Suprapubic skin (tissue), 4 donors: Measurements from ENCODE around the gene ZNF593. TPM values are rescaled to one million over a fixed set of nuclear protein-coding genes. Genes with fewer than 3 reads are reported as not detected.

ENCODE experiments used
- DNase-seq, 2 donors: peaks; one replicate each; pipeline ENCODE4 v3.0.0-alpha.2; 2019; ENCODE audit warnings: low spot score in 2 of 2
- H3K27ac ChIP-seq: fragments of 200-600 bp; sonication (generic); one replicate; pipeline ENCODE4 v1.5.1; 2019
- H3K27me3 ChIP-seq: fragments of 200-600 bp; sonication (generic); one replicate; pipeline ENCODE4 v1.5.1; 2019
- H3K36me3 ChIP-seq: fragments of 200-600 bp; sonication (generic); one replicate; pipeline ENCODE4 v1.5.1; 2019
- H3K4me1 ChIP-seq: fragments of 200-600 bp; sonication (generic); one replicate; pipeline ENCODE4 v1.5.1; 2019
- H3K4me3 ChIP-seq: fragments of 200-600 bp; sonication (generic); one replicate; pipeline ENCODE4 v1.5.1; 2019; ENCODE audit warnings: mild to moderate bottlenecking
- H3K9me3 ChIP-seq: fragments of 200-600 bp; sonication (generic); one replicate; pipeline ENCODE4 v1.5.1; 2019
- CTCF ChIP-seq, 2 donors: fragments of 200-600 bp in 1 of 2; fragments of 450-650 bp in 1 of 2; sonication (generic) in 1 of 2; IDR thresholded peaks; one replicate each; pipeline ENCODE4 v1.5.1; 2016 to 2019; ENCODE audit warnings: antibody characterized with exemption in 2 of 2, mild to moderate bottlenecking in 1 of 2, moderate library complexity in 1 of 2
- EP300 ChIP-seq: sonication (generic); formaldehyde crosslinking; IDR thresholded peaks from one replicate; pipeline ENCODE4 v1.6.1; 2017; ENCODE audit warnings: antibody characterized with exemption
- POLR2A ChIP-seq, 2 donors: fragments of 450-650 bp; IDR thresholded peaks; one replicate each; pipeline ENCODE4 v1.6.1; 2017; ENCODE audit warnings: antibody characterized with exemption in 2 of 2, mild to moderate bottlenecking in 2 of 2, moderate library complexity in 2 of 2
- POLR2AphosphoS5 ChIP-seq, 3 donors: sonication (generic); formaldehyde crosslinking; IDR thresholded peaks; one replicate each; pipeline ENCODE4 v1.6.1; 2017; ENCODE audit warnings: antibody characterized with exemption in 3 of 3
- WGBS: methylation state at CpG from one replicate; pipeline ENCODE4 v1.1.5; 2018; 5-methylcytosine and 5-hydroxymethylcytosine counted together
- total RNA-seq, 4 donors: library from RNA; depleted of rRNA; stranded (reverse); fragments of >200 nt; gene quantifications; one replicate each; pipeline ENCODE4 v1.1.0, GENCODE V29; 2016

The ZNF593 gene
- total RNA-seq, 4 donors from 2014 or later, result 15.3 to 53.4 (median 28.3) TPM

- WGBS, result 49% methylated on average over 4 of the region's 4 CpGs
- Histone ChIP-seq H3K27me3 (no peaks in the 10 kb centered on the region), H3K9me3 (no peaks in the 10 kb centered on the region), H3K4me3 (peak overlapping the region; percentile 90), H3K36me3 (peaks cover 3% of the 10 kb centered on the region), H3K4me1 (peaks cover 24% of the 10 kb centered on the region), H3K27ac (no peak overlapping the region)
- TF ChIP-seq EP300, result no peak
- TF ChIP-seq POLR2A (IDR thresholded peaks at IDR 0.05), result no peak
- no peak for TF ChIP-seq POLR2AphosphoS5 (IDR thresholded peaks at IDR 0.05)
- no peak for TF ChIP-seq CTCF (IDR thresholded peaks at IDR 0.05)
- no peak for DNase-seq
Observed at GRCh38 chr1:26169198-26169554, 532 bp upstream of the ZNF593 start.

GRCh38 chr1:26170472-26170821, 739 bp downstream of the ZNF593 start:
- Histone ChIP-seq H3K4me3 (peak overlapping the region; percentile 90), H3K27ac (no peak overlapping the region), H3K36me3 (peaks cover 3% of the 10 kb centered on the region), H3K4me1 (peaks cover 18% of the 10 kb centered on the region), H3K27me3 (no peaks in the 10 kb centered on the region), H3K9me3 (no peaks in the 10 kb centered on the region)
- 74% methylated on average over 7 of the region's 9 CpGs for WGBS
- no peak for DNase-seq
- no peak for TF ChIP-seq POLR2AphosphoS5 (IDR thresholded peaks at IDR 0.05)
- no peak for TF ChIP-seq CTCF (IDR thresholded peaks at IDR 0.05)

- Histone ChIP-seq H3K36me3 (peaks cover 3% of the 10 kb centered on the region), H3K4me1 (peaks cover 18% of the 10 kb centered on the region), H3K9me3 (no peaks in the 10 kb centered on the region), H3K4me3 (peak within 1 kb of the TSS; percentile 90), H3K27ac (no peak within 1 kb of the TSS), H3K27me3 (no peaks in the 10 kb centered on the region)
- WGBS, result 91% methylated on average over 29 of the region's 34 CpGs
- no peak for TF ChIP-seq POLR2A (IDR thresholded peaks at IDR 0.05)
- no peak for TF ChIP-seq EP300
- TF ChIP-seq CTCF (IDR thresholded peaks at IDR 0.05), result no peak
- no peak for TF ChIP-seq POLR2AphosphoS5 (IDR thresholded peaks at IDR 0.05)
- DNase-seq, result no peak
Observed at GRCh38 chr1:26171084-26172072, 1.7 kb downstream of the ZNF593 start, which contains the start of gene ZNF593OS. Gene ZNF593OS (minus strand): TSS chr1:26171832. CDS start chr1:26171661, 171 bp downstream.

- TF ChIP-seq EP300, result no peak
- TF ChIP-seq POLR2A (IDR thresholded peaks at IDR 0.05), result no peak
- no peak for TF ChIP-seq POLR2AphosphoS5 (IDR thresholded peaks at IDR 0.05)
- no peak for TF ChIP-seq CTCF (IDR thresholded peaks at IDR 0.05)
Observed at GRCh38 chr1:26175346-26175745, 5.6 kb downstream of the ZNF593 start.

GRCh38 chr1:26177182-26177684, 7.5 kb downstream of the ZNF593 start, which contains the start of gene CNKSR1:
Gene CNKSR1 (plus strand): TSS chr1:26177491. CDS start chr1:26177548, 57 bp downstream.
- H3K36me3 ChIP-seq, result no peaks in the 10 kb centered on the region
- TF ChIP-seq CTCF (IDR thresholded peaks at IDR 0.05) (no peak), EP300 (no peak)
- peak within 1 kb of the TSS; percentile 42 for H3K4me3 ChIP-seq
- 39% methylated on average over 12 of the region's 21 CpGs for WGBS
- peak within 1 kb of the TSS; percentile 52 for H3K27ac ChIP-seq
- no peaks in the 10 kb centered on the region for H3K27me3 ChIP-seq
- H3K4me1 ChIP-seq, result peaks cover 8% of the 10 kb centered on the region
- DNase-seq, result no peak
- no peaks in the 10 kb centered on the region for H3K9me3 ChIP-seq

More at GRCh38 chr1:26175346-26175745, 5.6 kb downstream of the ZNF593 start:
- Histone ChIP-seq H3K36me3 (peaks cover 3% of the 10 kb centered on the region), H3K27me3 (no peaks in the 10 kb centered on the region), H3K4me1 (peaks cover 18% of the 10 kb centered on the region), H3K27ac (no peak overlapping the region), H3K9me3 (no peaks in the 10 kb centered on the region), H3K4me3 (no peak overlapping the region)
- 92% methylated on average over 8 of the region's 8 CpGs for whole genome bisulfite sequencing
- DNase-seq, result no peak
